SK-N-MC (cell line): ENCODE measurements around the gene CAPN8.

ENCODE experiments used
- EZH2 ChIP-seq: fragments of 200-600 bp; sonication (generic); IDR thresholded peaks from one replicate; pipeline ENCODE4 v1.6.1; 2017; ENCODE audit warnings: antibody characterized with exemption
- FOXP2 ChIP-seq: optimal IDR thresholded peaks from 2 replicates; pipeline ENCODE3; 2011; ENCODE audit warnings: mild to moderate bottlenecking, moderate library complexity; ENCODE audit not compliant: insufficient read depth; ENCODE audit errors: extremely low read length, control extremely low read depth
- POLR2AphosphoS5 ChIP-seq: IDR thresholded peaks from 2 replicates; pipeline ENCODE4 v1.6.1; 2012; ENCODE audit warnings: mild to moderate bottlenecking, low read depth, low read length, borderline replicate concordance

DNA sequence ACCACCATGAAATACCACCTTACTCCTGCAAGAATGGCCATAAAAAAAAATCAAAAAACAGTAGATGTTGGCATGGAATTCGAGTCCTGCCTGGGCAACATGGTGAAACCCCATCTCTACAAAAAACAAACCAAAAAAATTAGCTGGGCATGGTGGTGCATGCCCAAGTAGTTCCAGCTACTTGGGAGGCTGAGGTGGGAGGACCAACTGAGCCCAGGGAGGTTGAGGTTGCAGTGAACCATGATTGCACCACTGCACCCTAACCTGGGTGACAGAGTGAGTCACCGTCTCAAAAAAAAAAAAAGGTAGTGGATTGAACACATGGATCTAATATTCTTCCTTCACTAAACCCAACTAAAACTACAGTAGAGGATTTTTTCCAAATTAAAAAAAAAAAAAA is 146.4 kb downstream of the CAPN8 start:
- TF ChIP-seq POLR2AphosphoS5 (no peak), EZH2 (no peak), FOXP2 (no peak)
